T-cell (primary cell): Measurements from ENCODE around the gene KRTAP1-1. TPM values are rescaled to one million over a fixed set of nuclear protein-coding genes. Genes with fewer than 3 reads are reported as not detected.
"Not testable (repeated sequence)": the region's sequence is repeated elsewhere in the genome, so short reads cannot be mapped to it uniquely, and the experiment has no call there.

Experiments used
- ATAC-seq, 4 experiments: fragments of 200-7000 bp in 3 of 4; fragments of 150-1000 bp in 1 of 4; cut with Tn5 transposase; replicated peaks in 1 of 4; 1 replicate in 3 of 4; 2 replicates in 1 of 4; pipeline ENCODE4 v1.10.0; 2021; ENCODE audit warnings: moderate library complexity in 3 of 4, mild to moderate bottlenecking in 2 of 4, moderate number of reproducible peaks in 1 of 4
- CTCF ChIA-PET, 2 donors: fragments of 300-600 bp; sonication (Branson Sonifier 250); formaldehyde crosslinking; loops; one replicate each; lab custom pipeline; 2022; ENCODE audit warnings: antibody characterized with exemption in 2 of 2; lab: Charles Lee
- POLR2A ChIA-PET, 2 donors: fragments of 300-600 bp; sonication (Branson Sonifier 250); formaldehyde crosslinking; loops; one replicate each; lab custom pipeline; 2022; ENCODE audit warnings: antibody characterized with exemption in 2 of 2; lab: Charles Lee
- DNase-seq, 35 experiments: peaks; one replicate each; pipeline versions ENCODE4 v3.0.0 to v3.0.0-alpha.2; 2013 to 2023
- H3K27ac ChIP-seq: one replicate; pipeline ENCODE4 v1.5.1; 2013; ENCODE audit warnings: low read length
- H3K27me3 ChIP-seq, 2 experiments: replicated peaks in 1 of 2; 1 replicate in 1 of 2; 2 replicates in 1 of 2; pipeline versions ENCODE4 v1.6.1 to v1.7.0; 2013; ENCODE audit warnings: low read length in 1 of 2, mixed read lengths in 1 of 2; ENCODE audit not compliant: control insufficient read depth in 2 of 2, insufficient read depth in 2 of 2; ENCODE audit errors: extremely low read depth in 1 of 2
- H3K36me3 ChIP-seq, 2 donors: 1 replicate in 1 of 2; 2 replicates in 1 of 2; pipeline versions ENCODE4 v1.6.1 to v1.7.0; 2013; ENCODE audit warnings: low read length in 1 of 2; ENCODE audit not compliant: control insufficient read depth in 2 of 2, insufficient read depth in 1 of 2; ENCODE audit errors: extremely low read depth in 1 of 2
- H3K4me1 ChIP-seq, 2 experiments: 1 replicate in 1 of 2; 2 replicates in 1 of 2; pipeline versions ENCODE4 v1.6.1 to v1.7.0; 2013; ENCODE audit warnings: low read length in 2 of 2, mixed read lengths in 1 of 2; ENCODE audit not compliant: insufficient read depth in 2 of 2, control insufficient read depth in 1 of 2; ENCODE audit errors: extremely low read depth in 1 of 2
- H3K4me3 ChIP-seq, 2 donors: 1 replicate in 1 of 2; 2 replicates in 1 of 2; pipeline versions ENCODE4 v1.5.1 to v1.7.0; 2013; ENCODE audit warnings: mild to moderate bottlenecking in 2 of 2, low read length in 1 of 2, moderate library complexity in 1 of 2; ENCODE audit not compliant: control insufficient read depth in 1 of 2; ENCODE audit errors: extremely low read depth in 1 of 2
- H3K9me3 ChIP-seq: 2 replicates; pipeline ENCODE4 v1.7.0; 2013
- H3K27ac Mint-ChIP-seq, 2 donors: one replicate each; pipeline ENCODE4 v1.8.0; 2020 to 2021; ENCODE audit warnings: mild to moderate bottlenecking in 2 of 2, mixed read lengths in 2 of 2
- H3K27me3 Mint-ChIP-seq, 2 donors: one replicate each; pipeline ENCODE4 v1.8.0; 2021 to 2022; ENCODE audit warnings: mixed read lengths in 2 of 2
- H3K36me3 Mint-ChIP-seq: one replicate; pipeline ENCODE4 v1.8.0; 2021; ENCODE audit warnings: mixed read lengths
- H3K4me1 Mint-ChIP-seq, 3 donors: one replicate each; pipeline ENCODE4 v1.8.0; 2020 to 2022; ENCODE audit warnings: mixed read lengths in 3 of 3, mild to moderate bottlenecking in 1 of 3
- H3K4me3 Mint-ChIP-seq, 3 donors: one replicate each; pipeline ENCODE4 v1.8.0; 2020 to 2022; ENCODE audit warnings: mild to moderate bottlenecking in 3 of 3, mixed read lengths in 3 of 3, moderate library complexity in 3 of 3
- H3K9me3 Mint-ChIP-seq, 3 donors: one replicate each; pipeline ENCODE4 v1.8.0; 2020 to 2022; ENCODE audit warnings: mixed read lengths in 3 of 3
- WGBS: methylation state at CpG from one replicate; pipeline ENCODE4 v1.1.5; 2013; ENCODE audit warnings: missing lambda C conversion rate; ENCODE audit not compliant: insufficient coverage; 5-methylcytosine and 5-hydroxymethylcytosine counted together
- total RNA-seq, 35 experiments: library from RNA in 6 of 35; stranded (reverse) in 6 of 35; fragments of 120-200 nt in 1 of 35; gene quantifications; one replicate each; pipeline versions ENCODE4 v1.2.1 to v1.2.4 and lab custom pipeline; 2013 to 2026

Gene KRTAP1-1
- total RNA-seq, 5 donors from 2014 or later (not counting 1 experiment from before 2014, with no cell fraction given) = not detected

DNA sequence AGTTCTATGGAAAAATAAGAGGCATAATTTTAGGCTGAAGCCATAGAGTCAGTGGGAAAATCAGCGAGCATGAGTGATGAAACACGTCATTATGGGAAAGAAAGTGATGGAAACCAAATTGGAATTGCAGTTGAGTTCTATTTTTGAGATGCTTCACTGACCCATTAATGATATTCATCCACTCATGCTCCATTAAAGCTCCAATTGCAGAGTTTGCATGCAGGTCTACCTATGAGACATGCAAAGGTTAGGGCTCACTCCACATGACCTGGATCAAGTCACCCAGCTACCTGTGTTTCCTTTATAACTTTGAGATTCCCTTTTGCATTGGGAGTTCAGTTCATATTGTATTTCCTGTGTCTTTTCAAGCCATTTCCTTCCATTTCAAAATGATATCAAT, 32.4 kb upstream of the KRTAP1-1 start:
- Mint-ChIP-seq H3K4me1 (no peaks in the 10 kb centered on the region), H3K27me3 (peaks cover 12 to 22% of the 10 kb centered on the region in 2 donors), H3K4me3 (no peak overlapping the region), H3K36me3 (no peaks in the 10 kb centered on the region), H3K9me3 (no peaks in the 10 kb centered on the region), H3K27ac (no peak overlapping the region)
- Histone ChIP-seq H3K27me3 (peaks cover 0 to 2% of the 10 kb centered on the region in 2 experiments), H3K36me3 (no peaks in the 10 kb centered on the region), H3K4me3 (no peak overlapping the region), H3K4me1 (no peaks in the 10 kb centered on the region), H3K27ac (no peak overlapping the region), H3K9me3 (no peaks in the 10 kb centered on the region)
- DNase-seq (no peak), ATAC-seq (no peak)
- ChIA-PET CTCF (interaction anchor here in 1 of 2 donors (0.6 kb wide), 1 partner anchor 589 kb away, joined by 3 read pairs; no protein-coding TSS in a partner anchor), POLR2A (no interaction called here)
- no CpG with 5 or more reads among the region's 2 CpGs for WGBS

- no peaks in the 10 kb centered on the region for H3K9me3 Mint-ChIP-seq
- POLR2A ChIA-PET = no interaction called here
- CTCF ChIA-PET = no interaction called here
- no peak overlapping the region for H3K4me3 Mint-ChIP-seq
- Histone ChIP-seq H3K4me1 (no peaks in the 10 kb centered on the region), H3K4me3 (no peak overlapping the region), H3K36me3 (no peaks in the 10 kb centered on the region), H3K27ac (no peak overlapping the region), H3K9me3 (no peaks in the 10 kb centered on the region), H3K27me3 (peaks cover 0 to 2% of the 10 kb centered on the region in 2 experiments)
- WGBS = 92% methylated on average over 2 of the region's 5 CpGs
- DNase-seq = no peak
- ATAC-seq = no peak
- no peak overlapping the region for H3K27ac Mint-ChIP-seq
- H3K27me3 Mint-ChIP-seq = peaks cover 9 to 22% of the 10 kb centered on the region in 2 donors
- no peaks in the 10 kb centered on the region for H3K4me1 Mint-ChIP-seq
- H3K36me3 Mint-ChIP-seq = no peaks in the 10 kb centered on the region
Measured at GRCh38 chr17:41071606-41072360, 30.5 kb upstream of the KRTAP1-1 start.

GRCh38 chr17:41069031-41069430, 27.8 kb upstream of the KRTAP1-1 start:
- no peak overlapping the region for H3K4me3 ChIP-seq
- H3K36me3 Mint-ChIP-seq = no peaks in the 10 kb centered on the region
- no peak overlapping the region for H3K27ac Mint-ChIP-seq
- no peak for DNase-seq
- no peak for ATAC-seq
- no peaks in the 10 kb centered on the region for H3K9me3 ChIP-seq
- H3K9me3 Mint-ChIP-seq = no peaks in the 10 kb centered on the region
- WGBS = 100% methylated on average over 1 of the region's 3 CpGs
- CTCF ChIA-PET = no interaction called here
- H3K27me3 Mint-ChIP-seq = peaks cover 0 to 3% of the 10 kb centered on the region in 2 donors
- H3K27me3 ChIP-seq = no peaks in the 10 kb centered on the region
- no peaks in the 10 kb centered on the region for H3K4me1 Mint-ChIP-seq
- H3K36me3 ChIP-seq = no peaks in the 10 kb centered on the region
- POLR2A ChIA-PET = no interaction called here
- no peak overlapping the region for H3K27ac ChIP-seq
- H3K4me1 ChIP-seq = no peaks in the 10 kb centered on the region
- no peak overlapping the region for H3K4me3 Mint-ChIP-seq

DNA sequence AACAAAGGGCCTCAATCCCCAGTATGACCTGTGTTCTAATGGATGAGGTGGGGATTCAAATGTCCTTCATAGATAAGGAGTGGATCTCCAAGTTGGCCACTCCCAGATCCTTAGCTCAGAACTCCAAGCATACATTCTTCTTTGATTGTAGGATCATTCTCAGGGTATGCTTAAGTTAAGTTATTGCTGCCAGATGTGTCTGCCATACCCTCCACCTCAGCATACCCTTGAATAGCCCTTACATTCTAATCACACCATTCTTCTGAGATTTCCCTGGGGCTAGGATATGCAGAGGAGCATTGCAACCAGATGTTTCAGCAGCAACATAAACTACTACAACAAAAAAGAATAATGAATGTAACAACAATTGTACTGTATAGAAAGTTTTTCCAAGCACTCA, 26.0 kb upstream of the KRTAP1-1 start:
- H3K36me3 Mint-ChIP-seq = no peaks in the 10 kb centered on the region
- CTCF ChIA-PET = no interaction called here
- no peak for DNase-seq
- POLR2A ChIA-PET = interaction anchor here in 1 of 2 donors (0.7 kb wide), 1 partner anchor 15 kb away, joined by 3 read pairs; no protein-coding TSS in a partner anchor
- H3K27ac Mint-ChIP-seq = no peak overlapping the region
- no peak overlapping the region for H3K27ac ChIP-seq
- no peaks in the 10 kb centered on the region for H3K9me3 Mint-ChIP-seq
- H3K36me3 ChIP-seq = no peaks in the 10 kb centered on the region
- H3K27me3 ChIP-seq = no peaks in the 10 kb centered on the region
- ATAC-seq = no peak
- no peak overlapping the region for H3K4me3 ChIP-seq
- no peaks in the 10 kb centered on the region for H3K4me1 ChIP-seq
- no peak overlapping the region for H3K4me3 Mint-ChIP-seq
- H3K9me3 ChIP-seq = no peaks in the 10 kb centered on the region
- H3K27me3 Mint-ChIP-seq = peaks cover 0 to 2% of the 10 kb centered on the region in 2 donors
- no peaks in the 10 kb centered on the region for H3K4me1 Mint-ChIP-seq

DNA sequence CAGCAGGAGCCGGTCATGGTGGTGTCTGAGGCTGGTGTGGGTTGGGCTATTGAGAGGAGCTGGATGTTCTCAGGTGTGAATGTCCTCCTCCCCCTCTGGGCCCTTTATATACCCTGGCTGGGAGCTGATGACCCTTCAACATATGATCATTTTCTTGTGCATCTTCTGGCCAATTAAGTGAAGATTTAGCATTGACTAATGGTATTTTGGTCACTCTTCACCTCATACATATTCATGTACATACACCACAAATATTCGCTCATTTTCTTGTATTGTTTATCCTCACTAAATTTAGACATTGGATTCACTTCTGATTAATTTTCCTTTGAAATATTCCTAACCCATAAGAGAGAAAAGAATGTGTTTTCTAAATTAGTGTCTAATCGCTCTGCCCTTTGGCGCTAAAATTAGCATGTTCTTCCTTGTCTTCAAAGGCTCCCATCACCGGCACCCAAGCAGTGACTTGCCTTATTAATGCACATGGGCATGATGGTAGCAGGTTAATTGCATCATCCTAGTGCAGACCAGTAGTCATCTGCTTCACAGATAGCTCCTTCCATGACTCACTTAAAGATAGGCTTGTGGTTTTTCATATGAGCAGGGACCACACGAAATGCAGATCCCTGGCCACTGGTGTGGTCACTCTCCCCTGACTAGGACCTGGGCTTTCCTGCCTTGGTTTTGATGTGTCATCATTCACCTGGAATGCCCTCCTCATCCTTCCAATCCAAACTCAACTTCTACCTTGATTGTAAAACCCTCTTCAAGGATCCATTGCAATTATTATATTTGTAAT, 24.8 kb upstream of the KRTAP1-1 start, which contains the start of gene KRTAP2-4:
TSS of gene KRTAP2-4 (minus strand) at position 51 of the 796 bp plus-strand sequence. CDS start at position 17, 34 bp downstream.
- DNase-seq = no peak
- Mint-ChIP-seq H3K36me3 (no peaks in the 10 kb centered on the region), H3K4me3 (no peak within 1 kb of the TSS), H3K9me3 (no peaks in the 10 kb centered on the region), H3K27ac (no peak within 1 kb of the TSS), H3K27me3 (peaks cover 7 to 8% of the 10 kb centered on the region in 2 donors), H3K4me1 (no peaks in the 10 kb centered on the region)
- H3K27me3 ChIP-seq = no peaks in the 10 kb centered on the region
- H3K4me1 ChIP-seq = no peaks in the 10 kb centered on the region
- CTCF ChIA-PET = no interaction called here
- H3K4me3 ChIP-seq = no peak within 1 kb of the TSS
- 96% methylated on average over 4 of the region's 6 CpGs for WGBS
- ATAC-seq = no peak
- POLR2A ChIA-PET = no interaction called here
- H3K27ac ChIP-seq = no peak within 1 kb of the TSS
- H3K9me3 ChIP-seq = no peaks in the 10 kb centered on the region
- no peaks in the 10 kb centered on the region for H3K36me3 ChIP-seq

DNA sequence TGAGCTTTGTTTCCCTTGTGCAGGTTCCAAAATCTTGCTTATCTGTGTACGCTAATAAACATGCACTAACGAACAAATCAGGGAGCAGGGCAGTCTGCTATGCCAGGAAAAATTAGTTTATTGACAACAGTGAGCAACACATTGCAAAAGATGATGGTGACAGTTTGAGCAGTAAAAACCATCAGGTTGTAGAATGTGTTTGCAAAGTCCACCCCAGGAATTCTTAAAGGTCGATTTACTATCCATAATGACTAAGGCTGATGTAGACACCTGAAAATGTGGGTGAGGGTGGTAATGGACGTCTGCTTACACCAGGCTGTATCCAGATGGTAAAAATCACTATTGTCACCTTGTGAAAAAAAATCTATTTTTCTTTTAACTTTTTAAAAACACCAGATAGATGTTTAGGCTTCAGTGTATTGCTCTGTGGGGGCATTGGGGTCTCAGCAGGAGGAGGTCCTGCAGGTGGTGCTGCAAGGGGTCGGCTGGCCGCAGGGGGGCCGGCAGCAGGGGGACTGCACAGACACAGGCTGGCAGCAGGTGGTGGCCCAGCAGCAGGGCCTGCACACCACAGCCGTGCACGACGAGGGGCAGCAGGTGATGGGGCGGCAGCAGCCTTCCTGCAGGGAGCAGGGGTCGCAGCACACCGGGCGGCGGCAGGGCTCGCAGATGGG, 23.9 kb upstream of the KRTAP1-1 start:
- H3K4me1 Mint-ChIP-seq, H3K4me1 ChIP-seq, H3K27ac Mint-ChIP-seq, POLR2A ChIA-PET, DNase-seq, H3K9me3 ChIP-seq, H3K27me3 ChIP-seq, H3K4me3 ChIP-seq, H3K9me3 Mint-ChIP-seq, H3K27ac ChIP-seq, H3K36me3 Mint-ChIP-seq, ATAC-seq, H3K4me3 Mint-ChIP-seq, H3K36me3 ChIP-seq: not testable (repeated sequence)
- CTCF ChIA-PET = interaction anchor here in 1 of 2 donors (0.5 kb wide), 1 partner anchor 125 kb away, joined by 3 read pairs; no protein-coding TSS in a partner anchor
- peaks cover 14 to 17% of the 10 kb centered on the region in 2 donors for H3K27me3 Mint-ChIP-seq
- WGBS = 100% methylated on average over 2 of the region's 16 CpGs
